Endothelial cell (in vitro differentiated cells): ENCODE data around the gene DCAF15. TPM values are rescaled to one million over a fixed set of nuclear protein-coding genes. Genes with fewer than 3 reads are reported as not detected.

Source experiments
- DNase-seq: peaks from one replicate; pipeline ENCODE4 v3.0.0; 2021; ENCODE audit warnings: low spot score
- H3K27ac Mint-ChIP-seq: one replicate; pipeline ENCODE4 v1.8.0; 2021; ENCODE audit warnings: mixed read lengths, inconsistent platforms; ENCODE audit not compliant: unreplicated experiment
- H3K27me3 Mint-ChIP-seq: one replicate; pipeline ENCODE4 v1.8.0; 2021; ENCODE audit warnings: mild to moderate bottlenecking, moderate library complexity, mixed read lengths, inconsistent platforms; ENCODE audit not compliant: unreplicated experiment
- H3K36me3 Mint-ChIP-seq: one replicate; pipeline ENCODE4 v1.8.0; 2021; ENCODE audit warnings: mild to moderate bottlenecking, low read depth, mixed read lengths, inconsistent platforms; ENCODE audit not compliant: unreplicated experiment
- H3K4me1 Mint-ChIP-seq: one replicate; pipeline ENCODE4 v1.8.0; 2021; ENCODE audit warnings: mild to moderate bottlenecking, mixed read lengths, inconsistent platforms; ENCODE audit not compliant: unreplicated experiment
- H3K4me3 Mint-ChIP-seq: one replicate; pipeline ENCODE4 v1.8.0; 2021; ENCODE audit warnings: mild to moderate bottlenecking, mixed read lengths, inconsistent platforms; ENCODE audit not compliant: unreplicated experiment
- H3K9me3 Mint-ChIP-seq: one replicate; pipeline ENCODE4 v1.8.0; 2021; ENCODE audit warnings: mixed read lengths, inconsistent platforms; ENCODE audit not compliant: unreplicated experiment
- CTCF ChIP-seq: fragments of 200-600 bp; sonication (generic); IDR thresholded peaks from one replicate; pipeline ENCODE4 v1.5.0; 2021; ENCODE audit warnings: antibody characterized with exemption; ENCODE audit not compliant: unreplicated experiment
- total RNA-seq: library from RNA; stranded (reverse); fragmentation: NEBNext Ultra II Directional; extraction: Animal tissue kit (Norgen Biotek cat#: 25700); gene quantifications from one replicate; pipeline ENCODE4 v1.2.1, GENCODE V29; 2021; ENCODE audit not compliant: unreplicated experiment

Gene DCAF15
- total RNA-seq, 1 donor from 2014 or later, result 53.0 TPM

GRCh38 chr19:13995878-13996765, 43.8 kb downstream of the DCAF15 start:
- peaks cover 9% of the 10 kb centered on the region for H3K27me3 Mint-ChIP-seq
- H3K36me3 Mint-ChIP-seq, result peaks cover 13% of the 10 kb centered on the region
- H3K9me3 Mint-ChIP-seq, result no peaks in the 10 kb centered on the region
- no peak for DNase-seq
- no peak overlapping the region for H3K27ac Mint-ChIP-seq
- no peak for TF ChIP-seq CTCF
- no peaks in the 10 kb centered on the region for H3K4me1 Mint-ChIP-seq
- H3K4me3 Mint-ChIP-seq, result no peak overlapping the region

- no peak for DNase-seq
- Mint-ChIP-seq H3K4me1 (no peaks in the 10 kb centered on the region), H3K9me3 (no peaks in the 10 kb centered on the region), H3K36me3 (peaks cover 13% of the 10 kb centered on the region), H3K4me3 (no peak overlapping the region), H3K27ac (no peak overlapping the region), H3K27me3 (peaks cover 7% of the 10 kb centered on the region)
- TF ChIP-seq CTCF, result no peak
These were observed 44.8 kb downstream of the DCAF15 start for GRCh38 chr19:13996928-13997630.

- Mint-ChIP-seq H3K27ac (no peak overlapping the region), H3K4me3 (no peak overlapping the region), H3K9me3 (no peaks in the 10 kb centered on the region), H3K36me3 (peaks cover 12% of the 10 kb centered on the region), H3K27me3 (peaks cover 7% of the 10 kb centered on the region), H3K4me1 (no peaks in the 10 kb centered on the region)
- no peak for DNase-seq
- TF ChIP-seq CTCF, result no peak
These were observed 45.3 kb downstream of the DCAF15 start for GRCh38 chr19:13997631-13997962.

- Mint-ChIP-seq H3K36me3 (peaks cover 8% of the 10 kb centered on the region), H3K9me3 (no peaks in the 10 kb centered on the region), H3K4me1 (no peaks in the 10 kb centered on the region), H3K27me3 (peaks cover 9% of the 10 kb centered on the region), H3K27ac (no peak overlapping the region), H3K4me3 (no peak overlapping the region)
- DNase-seq, result no peak
- no peak for TF ChIP-seq CTCF
These were observed 46.1 kb downstream of the DCAF15 start for GRCh38 chr19:13998426-13998825.

GRCh38 chr19:13999085-13999484, 46.8 kb downstream of the DCAF15 start:
- Mint-ChIP-seq H3K27ac (no peak overlapping the region), H3K27me3 (peaks cover 9% of the 10 kb centered on the region), H3K4me3 (no peak overlapping the region), H3K36me3 (peaks cover 8% of the 10 kb centered on the region), H3K9me3 (no peaks in the 10 kb centered on the region), H3K4me1 (no peaks in the 10 kb centered on the region)
- DNase-seq, result no peak
- TF ChIP-seq CTCF, result no peak
